A549 (cell line): ENCODE results near the gene TOR1B. TPM values are rescaled to one million over a fixed set of nuclear protein-coding genes. Genes with fewer than 3 reads are reported as not detected.

ENCODE experiments used
- ATAC-seq, 2 experiments: fragments of 200-7000 bp in 1 of 2; fragments of >200 bp in 1 of 2; cut with Nextera tagmentation in 1 of 2; cut with Tn5 transposase in 1 of 2; 3 replicates each; pipeline versions ENCODE4 v1.8.0 to v1.9.1; 2018 to 2020; ENCODE audit warnings: mild to moderate bottlenecking in 1 of 2, moderate library complexity in 1 of 2
- CTCF ChIA-PET: fragments of 300-600 bp; sonication (Branson Sonifier 250); formaldehyde crosslinking; extraction: SDS; loops from one replicate; lab custom pipeline; 2021; ENCODE audit warnings: antibody characterized with exemption, inconsistent platforms; lab: Yijun Ruan, JAX
- POLR2A ChIA-PET: fragments of 350-600 bp; formaldehyde crosslinking; extraction: SDS; loops from one replicate; lab custom pipeline; 2021; ENCODE audit warnings: antibody characterized with exemption, inconsistent platforms; lab: Yijun Ruan, JAX
- DNase-seq, 2 experiments: peaks; one replicate each; pipeline versions ENCODE4 v3.0.0 to v3.0.0-alpha.2; 2011 to 2016; ENCODE audit warnings: low read depth in 1 of 2, low spot score in 1 of 2
- FAIRE-seq: peaks from 2 replicates; lab custom pipeline; 2011; peaks lifted over from hg19 to GRCh38; lab: Jason Lieb, UNC
- H3K27ac ChIP-seq, 2 experiments: fragments of >200 bp; sonication (Bioruptor Twin); formaldehyde crosslinking; 3 replicates each; pipeline ENCODE4 v1.5.1; 2016 to 2017
- H3K4me1 ChIP-seq: fragments of >200 bp; sonication (Bioruptor Twin); formaldehyde crosslinking; 3 replicates; pipeline ENCODE4 v1.6.1; 2016
- H3K4me2 ChIP-seq: fragments of >200 bp; sonication (Bioruptor Twin); formaldehyde crosslinking; 3 replicates; pipeline ENCODE4 v1.6.1; 2016
- H3K4me3 ChIP-seq: fragments of >200 bp; sonication (Bioruptor Twin); formaldehyde crosslinking; 3 replicates; pipeline ENCODE4 v1.5.1; 2016
- H3K9me3 ChIP-seq: fragments of >200 bp; sonication (Bioruptor Twin); formaldehyde crosslinking; 3 replicates; pipeline ENCODE4 v1.6.1; 2016
- ATOH8 ChIP-seq: fragments of 250-450 bp; sonication (Bioruptor Pico); IDR thresholded peaks from 2 replicates; pipeline ENCODE4 v1.5.0; 2020; ENCODE audit warnings: low read depth, mild to moderate bottlenecking, moderate library complexity
- BCL3 ChIP-seq: fragments of >200 bp; sonication (Bioruptor Twin); formaldehyde crosslinking; IDR thresholded peaks from 3 replicates; pipeline ENCODE4 v1.6.1; 2016
- CBX8 ChIP-seq: fragments of 200-600 bp; sonication (generic); IDR thresholded peaks from 2 replicates; pipeline ENCODE4 v1.6.1; 2016
- CEBPB ChIP-seq, 2 experiments: fragments of >200 bp in 1 of 2; sonication (Bioruptor Twin) in 1 of 2; formaldehyde crosslinking in 1 of 2; IDR thresholded peaks; 2 replicates each; pipeline ENCODE4 v1.6.1; 2012 to 2016
- CTCF ChIP-seq: fragments of >200 bp; sonication (Bioruptor Twin); formaldehyde crosslinking; IDR thresholded peaks from 3 replicates; pipeline ENCODE4 v1.5.1; 2016
- EHF ChIP-seq: fragments of 250-450 bp; sonication (Bioruptor Pico); IDR thresholded peaks from 2 replicates; pipeline ENCODE4 v1.5.0; 2020; ENCODE audit warnings: mild to moderate bottlenecking
- ELK1 ChIP-seq: fragments of 150-350 bp; IDR thresholded peaks from 2 replicates; pipeline ENCODE4 v1.6.1; 2014; ENCODE audit warnings: low read depth, mild to moderate bottlenecking, low read length
- FOXS1 ChIP-seq: fragments of 250-450 bp; sonication (Bioruptor Pico); IDR thresholded peaks from 2 replicates; pipeline ENCODE4 v1.5.0; 2020; ENCODE audit warnings: mild to moderate bottlenecking, moderate library complexity
- GATA3 ChIP-seq: IDR thresholded peaks from 2 replicates; pipeline ENCODE4 v1.6.1; 2012; ENCODE audit warnings: borderline replicate concordance
- HDAC2 ChIP-seq: fragments of 200-600 bp; sonication (generic); IDR thresholded peaks from 2 replicates; pipeline ENCODE4 v1.6.1; 2016
- HEYL ChIP-seq: fragments of 250-450 bp; sonication (Bioruptor Pico); IDR thresholded peaks from 2 replicates; pipeline ENCODE4 v1.8.0; 2021; ENCODE audit warnings: mild to moderate bottlenecking, moderate library complexity
- HOXA7 ChIP-seq: fragments of 250-450 bp; sonication (Bioruptor Pico); IDR thresholded peaks from 2 replicates; pipeline ENCODE4 v1.5.0; 2020; ENCODE audit warnings: mild to moderate bottlenecking, moderate library complexity
- HOXB13 ChIP-seq: fragments of 250-450 bp; sonication (Bioruptor Pico); IDR thresholded peaks from 2 replicates; pipeline ENCODE4 v1.5.0; 2020; ENCODE audit warnings: low read depth, mild to moderate bottlenecking, moderate library complexity
- MAZ ChIP-seq: fragments of 150-350 bp; IDR thresholded peaks from 2 replicates; pipeline ENCODE4 v1.6.1; 2014; ENCODE audit warnings: antibody characterized with exemption, low read depth, low read length, borderline replicate concordance
- NFE2L2 ChIP-seq: fragments of 150-350 bp; conservative IDR thresholded peaks from 2 replicates; pipeline ENCODE4 v1.6.1; 2014; ENCODE audit warnings: low read length
- NR3C1 ChIP-seq: fragments of >200 bp; sonication (Bioruptor Twin); formaldehyde crosslinking; IDR thresholded peaks from 3 replicates; pipeline ENCODE4 v1.6.1; 2017
- PHF8 ChIP-seq: fragments of 200-600 bp; sonication (generic); IDR thresholded peaks from 2 replicates; pipeline ENCODE4 v1.6.1; 2016; ENCODE audit warnings: low read depth, mild to moderate bottlenecking, antibody characterized with exemption, moderate library complexity, borderline replicate concordance
- RAD21 ChIP-seq, 2 experiments: fragments of >200 bp in 1 of 2; sonication (Bioruptor Twin) in 1 of 2; formaldehyde crosslinking in 1 of 2; IDR thresholded peaks in 1 of 2; conservative IDR thresholded peaks in 1 of 2; 2 replicates in 1 of 2; 3 replicates in 1 of 2; pipeline ENCODE4 v1.6.1; 2012 to 2018; ENCODE audit warnings: inconsistent platforms in 1 of 2
- REST ChIP-seq: fragments of 200-600 bp; sonication (generic); IDR thresholded peaks from 2 replicates; pipeline ENCODE4 v1.6.1; 2016; ENCODE audit warnings: antibody characterized with exemption, mild to moderate bottlenecking, moderate library complexity
- RNF2 ChIP-seq: fragments of 200-600 bp; sonication (generic); IDR thresholded peaks from 2 replicates; pipeline ENCODE4 v1.6.1; 2016; ENCODE audit warnings: low read depth, mild to moderate bottlenecking, antibody characterized with exemption, moderate library complexity, borderline replicate concordance
- SMC3 ChIP-seq: fragments of >200 bp; sonication (Bioruptor Twin); formaldehyde crosslinking; IDR thresholded peaks from 3 replicates; pipeline ENCODE4 v1.6.1; 2018; ENCODE audit warnings: inconsistent platforms
- TFCP2L1 ChIP-seq: fragments of 250-450 bp; sonication (Bioruptor Pico); IDR thresholded peaks from 2 replicates; pipeline ENCODE4 v1.5.0; 2021; ENCODE audit warnings: mild to moderate bottlenecking
- ZFP36 ChIP-seq: fragments of 450-650 bp; IDR thresholded peaks from 2 replicates; pipeline ENCODE4 v1.6.1; 2014; ENCODE audit warnings: borderline replicate concordance; ENCODE audit not compliant: partially characterized antibody
- ZNF302 ChIP-seq: fragments of 250-450 bp; sonication (Bioruptor Pico); IDR thresholded peaks from 2 replicates; pipeline ENCODE4 v1.9.0; 2021; ENCODE audit warnings: inconsistent platforms, mild to moderate bottlenecking, moderate library complexity
- ZSCAN20 ChIP-seq: fragments of 250-450 bp; sonication (Bioruptor Pico); IDR thresholded peaks from 2 replicates; pipeline ENCODE4 v1.8.0; 2022; ENCODE audit warnings: mild to moderate bottlenecking, moderate library complexity
- WGBS: methylation state at CpG from one replicate; pipeline ENCODE4 v1.1.6; 2017; ENCODE audit errors: missing lambda C conversion rate; 5-methylcytosine and 5-hydroxymethylcytosine counted together
- polyA minus RNA-seq: library from RNA; depleted of rRNA, polyadenylated mRNA; stranded (reverse); fragments of >200 nt; gene quantifications from 2 replicates; pipeline ENCODE4 v1.2.3, GENCODE V29; 2011; rRNA and poly(A)+ RNA removed
- polyA plus RNA-seq, 4 experiments: library from polyadenylated mRNA; depleted of rRNA in 3 of 4; stranded (reverse); fragments of >200 nt; fragmentation: RNase III in 1 of 4; extraction: RNeasy Plus Mini Kit Qiagen cat#74134 plus additional on column Dnase treatment in 1 of 4; gene quantifications; 2 replicates in 3 of 4; 3 replicates in 1 of 4; pipeline ENCODE4 v1.2.3, GENCODE V29; 2011 to 2017
- TF ChIP-seq, protein P1 (sequence below): IDR thresholded peaks from 2 replicates; pipeline ENCODE4 v1.6.1; 2012
- TF ChIP-seq, protein P2 (sequence below): IDR thresholded peaks from 2 replicates; pipeline ENCODE4 v1.6.1; 2012; ENCODE audit warnings: low read depth, borderline replicate concordance

The TOR1B gene, protein sequence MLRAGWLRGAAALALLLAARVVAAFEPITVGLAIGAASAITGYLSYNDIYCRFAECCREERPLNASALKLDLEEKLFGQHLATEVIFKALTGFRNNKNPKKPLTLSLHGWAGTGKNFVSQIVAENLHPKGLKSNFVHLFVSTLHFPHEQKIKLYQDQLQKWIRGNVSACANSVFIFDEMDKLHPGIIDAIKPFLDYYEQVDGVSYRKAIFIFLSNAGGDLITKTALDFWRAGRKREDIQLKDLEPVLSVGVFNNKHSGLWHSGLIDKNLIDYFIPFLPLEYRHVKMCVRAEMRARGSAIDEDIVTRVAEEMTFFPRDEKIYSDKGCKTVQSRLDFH
- polyA plus RNA-seq (2011; rRNA removed) (32.4 and 38.0 TPM in 2 replicates), polyA plus RNA-seq (2017; fragmentation: RNase III; extraction: RNeasy Plus Mini Kit Qiagen cat#74134 plus additional on column Dnase treatment) (23.3 to 26.9 TPM (median 24.9 TPM) in 3 replicates), polyA minus RNA-seq (17.9 and 21.1 TPM in 2 replicates)
- 14.0 and 19.1 TPM in 2 replicates for polyA plus RNA-seq (2012; cell fraction: cytosol; rRNA removed)
- 22.8 and 23.4 TPM in 2 replicates for polyA plus RNA-seq (2012; cell fraction: nucleus; rRNA removed)

GRCh38 chr9:129802833-129803675, at the start of gene TOR1B:
TSS of gene TOR1B (plus strand) at chr9:129803184. CDS start at chr9:129803213, 29 bp downstream.
- ChIA-PET POLR2A (interaction anchor here (0.6 to 0.7 kb wide), 3 partner anchors 15 to 54 kb away, joined by 3 to 4 read pairs (median 3); no protein-coding TSS in a partner anchor), CTCF (interaction anchor here (0.6 to 3.5 kb wide), 8 partner anchors 9 to 663 kb away, joined by 3 to 12 read pairs (median 4); no protein-coding TSS in a partner anchor)
- Histone ChIP-seq H3K27ac (peak within 1 kb of the TSS; percentile 78 to 90), H3K9me3 (no peaks in the 10 kb centered on the region), H3K4me3 (peak within 1 kb of the TSS; percentile 84), H3K4me1 (peaks cover 6% of the 10 kb centered on the region), H3K4me2 (peak within 1 kb of the TSS; percentile 90)
- WGBS, result 1% methylated on average over 37 of the region's 93 CpGs
- ATAC-seq (peak; percentile 95), FAIRE-seq (no peak), DNase-seq (peak; percentile 55 to 96)
- TF ChIP-seq TFCP2L1 (CRISPR knock-in tag), result no peak
- no peak for TF ChIP-seq HOXB13 (CRISPR knock-in tag)
- TF ChIP-seq NR3C1, result no peak
- no peak for TF ChIP-seq ZNF302 (CRISPR knock-in tag)
- no peak for TF ChIP-seq FOXS1 (CRISPR knock-in tag)
- no peak for TF ChIP-seq ELK1
- TF ChIP-seq, protein P1, sequence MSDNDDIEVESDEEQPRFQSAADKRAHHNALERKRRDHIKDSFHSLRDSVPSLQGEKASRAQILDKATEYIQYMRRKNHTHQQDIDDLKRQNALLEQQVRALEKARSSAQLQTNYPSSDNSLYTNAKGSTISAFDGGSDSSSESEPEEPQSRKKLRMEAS, result peak; percentile 74; the same call in 1 of the 2 replicates
- no peak for TF ChIP-seq CBX8
- peak; percentile 80; the same call in 2 of the 3 replicates for TF ChIP-seq BCL3
- peak; percentile 69; the same call in 1 of the 2 replicates for TF ChIP-seq PHF8
- TF ChIP-seq CTCF, result no peak
- TF ChIP-seq RNF2, result no peak
- TF ChIP-seq ZFP36, result no peak
- TF ChIP-seq EHF, result no peak
- no peak for TF ChIP-seq HOXA7 (CRISPR knock-in tag)
- no peak for TF ChIP-seq SMC3
- TF ChIP-seq GATA3, result 0 out of 2 replicates have a peak, but pooled peaks have one; percentile 11
- TF ChIP-seq MAZ, result no peak
- no peak for TF ChIP-seq ZSCAN20 (CRISPR knock-in tag)
- TF ChIP-seq HDAC2, result no peak
- no peak for TF ChIP-seq HEYL (CRISPR knock-in tag)
- TF ChIP-seq, protein P2, sequence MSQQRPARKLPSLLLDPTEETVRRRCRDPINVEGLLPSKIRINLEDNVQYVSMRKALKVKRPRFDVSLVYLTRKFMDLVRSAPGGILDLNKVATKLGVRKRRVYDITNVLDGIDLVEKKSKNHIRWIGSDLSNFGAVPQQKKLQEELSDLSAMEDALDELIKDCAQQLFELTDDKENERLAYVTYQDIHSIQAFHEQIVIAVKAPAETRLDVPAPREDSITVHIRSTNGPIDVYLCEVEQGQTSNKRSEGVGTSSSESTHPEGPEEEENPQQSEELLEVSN, result peak; percentile 79; the same call in 1 of the 2 replicates
- no peak for TF ChIP-seq NFE2L2
- TF ChIP-seq REST, result no peak
- TF ChIP-seq CEBPB (IDR thresholded peaks at IDR 0.05), result no peak
- no peak for TF ChIP-seq RAD21 (conservative IDR thresholded peaks at IDR 0.05 in 1 of 2, IDR thresholded peaks at IDR 0.05 in 1 of 2)
- no peak for TF ChIP-seq ATOH8 (CRISPR knock-in tag)
